ENCODE results near the gene SENP8.

SENP8 gene

GRCh38 chr15:72074335-72075060 lies 43.7 kb upstream of the SENP8 start:
- no peaks in the 10 kb centered on the region for H3K36me3 ChIP-seq (ENCODE audit: insufficient read depth, low read length)
- H3K27me3 ChIP-seq (ENCODE audit: insufficient read depth, low read length, poor library complexity, severe bottlenecking): no peaks in the 10 kb centered on the region
- peak overlapping the region; percentile 23 for H3K4me2 ChIP-seq (ENCODE audit: low read depth, low read length, poor library complexity, severe bottlenecking)
- no peaks in the 10 kb centered on the region for H4K20me1 ChIP-seq (ENCODE audit: insufficient read depth, low read length, poor library complexity, severe bottlenecking)
- no peak overlapping the region for H3K4me3 ChIP-seq (ENCODE audit: low read length, poor library complexity, severe bottlenecking)
- peak overlapping the region; percentile 3 for H3K9ac ChIP-seq (ENCODE audit: low read depth, low read length, poor library complexity, severe bottlenecking)
- peaks cover 69% of the 10 kb centered on the region for H3K4me1 ChIP-seq (ENCODE audit: insufficient read depth, low read length, poor library complexity, severe bottlenecking)
- H2AFZ ChIP-seq (ENCODE audit: low read length): no peak overlapping the region
- H3K9me2 ChIP-seq (replicated peaks; ENCODE audit: low read depth, low read length): no peaks in the 10 kb centered on the region
- peaks cover 72% of the 10 kb centered on the region for H3K79me2 ChIP-seq (ENCODE audit: insufficient read depth, low read length)
- 0 out of 2 replicates have a peak, but pooled peaks cover 4% of the 10 kb centered on the region for H3F3A ChIP-seq (ENCODE audit: low read depth)
- no peaks in the 10 kb centered on the region for H3K9me3 ChIP-seq (ENCODE audit: insufficient read depth, low read depth, low read length)
- TF ChIP-seq EZH2phosphoT487 (IDR thresholded peaks at IDR 0.05; ENCODE audit: borderline replicate concordance): no peak
- TF ChIP-seq CTCF (conservative IDR thresholded peaks at IDR 0.05; ENCODE audit: low read length): no peak

DNA sequence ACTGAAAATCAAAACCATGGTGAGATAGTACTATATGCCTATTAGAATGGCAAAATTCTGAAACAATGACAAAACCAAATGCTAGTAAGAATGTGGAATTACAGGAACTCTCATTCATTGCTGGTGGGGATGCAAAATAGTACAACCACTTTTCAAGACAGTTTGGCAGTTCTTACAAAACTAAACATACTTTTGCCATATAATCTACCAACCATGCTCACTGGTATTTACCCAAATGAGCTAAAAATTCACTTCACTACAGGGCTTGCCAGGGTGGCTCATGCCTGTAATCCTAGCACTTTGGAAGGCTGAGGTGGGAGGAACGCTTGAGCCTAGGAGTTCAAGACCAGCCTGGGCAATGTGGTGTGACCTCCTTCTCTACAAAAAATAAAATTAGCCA lies 40.3 kb upstream of the SENP8 start:
- Histone ChIP-seq H3K9me2 (replicated peaks; ENCODE audit: low read depth, low read length) (no peaks in the 10 kb centered on the region), H3F3A (ENCODE audit: low read depth) (0 out of 2 replicates have a peak, but pooled peaks cover 4% of the 10 kb centered on the region), H3K4me3 (ENCODE audit: low read length, poor library complexity, severe bottlenecking) (peak overlapping the region; percentile 48), H4K20me1 (ENCODE audit: insufficient read depth, low read length, poor library complexity, severe bottlenecking) (no peaks in the 10 kb centered on the region), H3K4me2 (ENCODE audit: low read depth, low read length, poor library complexity, severe bottlenecking) (peak overlapping the region; percentile 67), H3K27me3 (ENCODE audit: insufficient read depth, low read length, poor library complexity, severe bottlenecking) (no peaks in the 10 kb centered on the region), H3K79me2 (ENCODE audit: insufficient read depth, low read length) (peaks cover 42% of the 10 kb centered on the region), H3K9me3 (ENCODE audit: insufficient read depth, low read depth, low read length) (no peaks in the 10 kb centered on the region), H3K9ac (ENCODE audit: low read depth, low read length, poor library complexity, severe bottlenecking) (peak overlapping the region; percentile 50), H3K36me3 (ENCODE audit: insufficient read depth, low read length) (no peaks in the 10 kb centered on the region), H2AFZ (ENCODE audit: low read length) (no peak overlapping the region), H3K4me1 (ENCODE audit: insufficient read depth, low read length, poor library complexity, severe bottlenecking) (peaks cover 77% of the 10 kb centered on the region)
- TF ChIP-seq CTCF (conservative IDR thresholded peaks at IDR 0.05; ENCODE audit: low read length) (no peak), EZH2phosphoT487 (IDR thresholded peaks at IDR 0.05; ENCODE audit: borderline replicate concordance) (no peak)

- no peak for TF ChIP-seq CTCF (conservative IDR thresholded peaks at IDR 0.05; ENCODE audit: low read length)
- Histone ChIP-seq H4K20me1 (ENCODE audit: insufficient read depth, low read length, poor library complexity, severe bottlenecking) (no peaks in the 10 kb centered on the region), H3K36me3 (ENCODE audit: insufficient read depth, low read length) (no peaks in the 10 kb centered on the region), H3K4me3 (ENCODE audit: low read length, poor library complexity, severe bottlenecking) (peak overlapping the region; percentile 48), H3K27me3 (ENCODE audit: insufficient read depth, low read length, poor library complexity, severe bottlenecking) (no peaks in the 10 kb centered on the region), H2AFZ (ENCODE audit: low read length) (no peak overlapping the region), H3K9me2 (replicated peaks; ENCODE audit: low read depth, low read length) (no peaks in the 10 kb centered on the region), H3K9me3 (ENCODE audit: insufficient read depth, low read depth, low read length) (no peaks in the 10 kb centered on the region), H3K4me2 (ENCODE audit: low read depth, low read length, poor library complexity, severe bottlenecking) (peak overlapping the region; percentile 67), H3F3A (ENCODE audit: low read depth) (0 out of 2 replicates have a peak, but pooled peaks cover 4% of the 10 kb centered on the region), H3K9ac (ENCODE audit: low read depth, low read length, poor library complexity, severe bottlenecking) (peak overlapping the region; percentile 50), H3K79me2 (ENCODE audit: insufficient read depth, low read length) (peaks cover 32% of the 10 kb centered on the region), H3K4me1 (ENCODE audit: insufficient read depth, low read length, poor library complexity, severe bottlenecking) (peaks cover 71% of the 10 kb centered on the region)
Measured at GRCh38 chr15:72078887-72079286, 39.3 kb upstream of the SENP8 start.

All from Loucy (cell line).